ENCODE measurements around the gene HLF. TPM values are rescaled to one million over a fixed set of nuclear protein-coding genes. Genes with fewer than 3 reads are reported as not detected.

The HLF gene, protein sequence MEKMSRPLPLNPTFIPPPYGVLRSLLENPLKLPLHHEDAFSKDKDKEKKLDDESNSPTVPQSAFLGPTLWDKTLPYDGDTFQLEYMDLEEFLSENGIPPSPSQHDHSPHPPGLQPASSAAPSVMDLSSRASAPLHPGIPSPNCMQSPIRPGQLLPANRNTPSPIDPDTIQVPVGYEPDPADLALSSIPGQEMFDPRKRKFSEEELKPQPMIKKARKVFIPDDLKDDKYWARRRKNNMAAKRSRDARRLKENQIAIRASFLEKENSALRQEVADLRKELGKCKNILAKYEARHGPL
- 0.02 TPM in 1 of 2 replicates, not detected in the other for total RNA-seq (2014; rRNA removed; shearing (Covaris generic))
- polyA plus RNA-seq (2015; cell fraction: cytosol; rRNA removed): 0.02 and 0.11 TPM in 2 replicates
- polyA plus RNA-seq (2015; cell fraction: nucleus; rRNA removed): 0.07 and 0.11 TPM in 2 replicates

DNA sequence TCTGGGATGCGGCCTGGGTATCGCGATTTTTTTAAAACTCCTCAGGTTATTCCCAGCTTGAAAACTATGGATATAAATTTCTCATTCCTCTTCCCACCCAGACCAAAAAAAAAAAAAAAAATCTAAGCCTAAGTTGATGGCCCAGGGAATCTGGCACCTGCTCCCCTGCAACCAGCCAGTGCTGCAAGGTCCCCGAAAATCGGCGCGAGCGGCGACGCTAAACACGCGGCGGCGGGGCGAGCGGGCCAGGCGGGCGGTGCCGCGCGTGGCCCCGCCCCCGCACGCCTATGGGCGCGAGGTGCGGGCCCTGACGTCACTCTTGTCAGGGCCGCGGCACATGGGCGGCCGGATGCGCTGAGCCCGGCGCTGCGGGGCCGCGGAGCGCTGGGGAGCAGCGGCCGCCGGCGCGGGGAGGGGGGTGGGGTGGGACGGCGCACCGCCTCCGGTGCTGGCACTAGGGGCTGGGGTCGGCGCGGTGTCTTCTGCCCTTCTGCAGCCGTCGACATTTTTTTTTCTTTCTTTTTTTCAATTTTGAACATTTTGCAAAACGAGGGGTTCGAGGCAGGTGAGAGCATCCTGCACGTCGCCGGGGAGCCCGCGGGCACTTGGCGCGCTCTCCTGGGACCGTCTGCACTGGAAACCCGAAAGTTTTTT, at the start of gene HLF:
TSS of gene HLF (plus strand) at position 316 of the 654 bp plus-strand sequence. CDS start 525 bp downstream, outside the sequence.
- DNase-seq (ENCODE audit: low read depth): peak; percentile 53

DNA sequence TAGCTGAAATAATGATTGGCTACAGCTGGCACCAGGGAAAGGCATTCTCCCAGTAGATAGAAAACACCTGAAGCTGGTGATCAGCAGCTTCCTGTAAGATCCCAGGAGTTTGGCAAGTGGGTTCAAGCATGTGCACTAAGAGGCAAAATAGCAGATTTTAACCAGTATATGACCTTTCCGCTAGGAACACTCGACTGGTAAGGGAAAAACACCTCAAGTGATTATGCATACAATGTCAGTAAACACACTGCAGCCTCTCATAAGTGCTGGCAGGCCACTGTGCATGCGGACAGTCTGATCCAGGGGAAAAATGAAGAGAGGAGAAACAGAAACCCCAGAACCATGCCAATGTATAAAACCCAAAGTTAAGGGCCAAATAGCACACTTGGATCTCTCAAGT, 49.0 kb upstream of the HLF start:
- DNase-seq (ENCODE audit: low read depth): no peak

DNA sequence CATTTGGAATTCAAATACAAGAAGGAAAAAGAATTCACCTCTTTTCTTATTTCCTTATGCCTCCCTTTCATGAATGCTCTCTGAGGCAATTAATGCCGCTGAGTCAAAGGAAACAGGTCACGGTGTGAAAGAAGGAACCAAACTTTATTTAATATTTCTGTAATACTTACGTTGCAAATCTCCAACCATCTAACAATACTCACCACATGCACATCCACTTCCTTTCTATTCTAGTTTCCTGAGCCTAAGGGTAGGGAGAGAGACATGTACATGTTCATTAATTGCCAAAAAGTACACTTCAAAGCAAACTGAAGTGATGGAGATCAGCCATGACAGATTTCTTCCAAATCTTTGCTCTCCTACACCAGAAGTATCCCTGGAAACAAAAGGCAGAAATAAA, 47.9 kb upstream of the HLF start:
- DNase-seq (ENCODE audit: low read depth): no peak

DNA sequence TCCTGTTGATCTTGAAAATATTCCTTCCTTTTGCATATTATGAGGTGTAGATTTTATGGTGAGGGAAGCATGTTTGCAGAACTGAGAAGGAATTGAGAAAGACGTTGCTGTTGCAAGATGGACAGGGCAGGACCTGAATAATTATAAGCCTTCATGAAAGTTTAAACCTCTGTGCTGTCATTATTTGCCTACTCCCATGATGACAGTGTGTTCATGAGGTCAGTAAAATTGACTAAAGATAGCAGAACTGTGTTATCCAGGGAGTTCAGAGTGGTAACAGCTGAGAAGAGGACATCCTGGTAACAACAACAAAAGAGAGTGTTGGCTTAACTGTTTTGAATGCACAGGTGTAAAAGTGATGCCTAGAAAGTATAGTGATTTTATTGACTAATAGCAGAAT, 45.3 kb upstream of the HLF start:
- no peak for DNase-seq (ENCODE audit: low read depth)

DNA sequence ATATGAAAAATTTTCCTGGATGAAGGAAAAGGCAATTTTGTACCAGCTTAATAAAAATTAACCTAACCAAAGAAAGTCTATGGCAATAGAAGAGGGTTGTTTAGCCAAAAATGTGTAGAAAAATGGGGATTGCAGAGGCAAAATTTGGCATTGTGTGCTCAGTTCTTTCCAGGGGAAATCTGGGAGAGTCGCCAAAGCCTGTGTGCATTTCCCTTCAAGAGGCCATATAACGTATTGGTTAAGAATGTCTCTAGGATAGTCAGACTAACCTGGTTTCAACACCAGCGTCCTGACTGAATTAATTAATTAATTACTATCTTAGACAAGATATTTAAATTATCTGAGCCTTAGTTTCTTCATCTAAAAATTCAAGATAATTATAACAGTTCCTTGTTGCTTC, 44.8 kb upstream of the HLF start:
- no peak for DNase-seq (ENCODE audit: low read depth)

- DNase-seq (ENCODE audit: low read depth): no peak
Measured at GRCh38 chr17:55223524-55223923, 41.2 kb upstream of the HLF start.

DNA sequence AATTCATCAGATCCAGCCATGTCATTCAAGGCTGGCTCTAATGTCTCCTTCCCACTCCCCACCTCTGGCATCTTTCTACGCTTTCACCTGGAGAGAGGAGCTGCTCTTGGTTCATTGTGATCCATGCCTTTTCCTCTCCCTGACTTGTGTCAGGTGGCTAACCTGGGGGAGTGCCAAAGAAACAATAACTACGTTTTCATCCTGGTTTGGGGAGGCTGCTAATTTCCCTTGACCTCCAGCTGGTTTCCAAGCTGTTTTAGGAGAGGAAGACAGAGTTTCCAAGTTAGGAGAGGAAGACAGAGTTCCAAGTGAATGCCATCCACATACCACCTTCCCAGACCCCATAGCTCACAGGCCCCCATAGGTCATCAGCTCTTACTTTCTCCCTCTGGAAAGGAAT, 40.0 kb upstream of the HLF start:
- DNase-seq (ENCODE audit: low read depth): no peak

GRCh38 chr17:55225237-55225636, 39.5 kb upstream of the HLF start:
- DNase-seq (ENCODE audit: low read depth): no peak

DNA sequence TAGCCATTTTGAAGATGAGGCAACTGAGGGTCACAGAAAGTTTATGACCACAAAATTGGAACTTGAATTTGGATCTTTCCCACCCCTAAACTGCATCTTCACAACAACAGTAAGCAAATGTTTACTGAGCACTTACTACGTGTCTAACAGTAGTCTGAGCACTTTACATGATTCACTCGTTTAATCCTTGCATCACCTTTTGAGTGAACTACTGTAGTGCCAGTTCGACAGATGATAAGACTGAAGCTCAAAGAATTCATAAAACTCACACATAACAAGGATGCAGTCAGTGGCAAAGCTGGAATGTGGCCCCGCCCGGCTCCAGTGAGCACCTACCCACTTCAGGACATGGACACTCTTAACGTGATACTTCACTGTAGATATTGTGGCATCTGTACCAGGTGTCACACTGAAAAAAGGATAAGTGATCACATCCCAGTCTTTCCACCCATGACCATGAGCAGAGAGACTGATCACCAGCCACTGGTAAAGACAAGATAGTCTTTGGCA, 36.0 kb upstream of the HLF start:
- no peak for DNase-seq (ENCODE audit: low read depth)

DNA sequence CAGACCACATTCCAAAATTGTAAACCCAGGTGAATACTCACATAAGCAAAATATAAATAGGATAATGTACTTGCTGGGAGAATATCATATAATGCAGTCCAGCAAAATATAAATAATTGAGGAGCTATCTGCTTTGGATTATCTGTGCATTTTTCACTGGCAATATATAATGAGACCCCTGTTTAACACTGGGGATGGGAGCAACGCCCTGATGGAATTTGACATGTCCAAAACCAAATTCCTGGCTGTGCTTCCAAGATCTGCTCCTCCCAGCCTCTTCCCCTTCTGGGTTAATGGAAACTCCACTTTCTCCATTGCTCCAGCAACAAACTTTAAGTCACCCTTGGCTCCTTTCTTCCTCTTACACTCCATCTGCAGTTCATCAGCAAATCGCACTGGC, 35.5 kb upstream of the HLF start:
- DNase-seq (ENCODE audit: low read depth): no peak

DNA sequence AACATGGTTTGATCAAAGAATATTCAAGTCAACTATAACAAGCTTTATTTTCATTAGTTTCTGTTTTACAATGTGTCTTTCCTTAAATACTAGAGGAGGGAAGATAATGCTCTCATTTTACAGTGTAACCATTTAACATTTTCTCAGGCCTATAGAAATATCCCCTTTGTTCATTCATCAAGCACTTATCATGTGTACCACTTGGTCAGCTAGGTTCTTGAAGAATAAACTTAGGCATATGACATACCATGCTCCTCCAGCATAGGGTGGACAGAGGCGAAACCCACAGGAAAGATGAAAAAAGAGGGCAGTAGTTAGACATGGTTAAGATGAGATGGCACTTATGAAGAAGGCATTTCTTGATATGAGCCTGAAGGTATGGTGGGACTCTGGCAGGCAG, 34.0 kb upstream of the HLF start:
- no peak for DNase-seq (ENCODE audit: low read depth)

DNA sequence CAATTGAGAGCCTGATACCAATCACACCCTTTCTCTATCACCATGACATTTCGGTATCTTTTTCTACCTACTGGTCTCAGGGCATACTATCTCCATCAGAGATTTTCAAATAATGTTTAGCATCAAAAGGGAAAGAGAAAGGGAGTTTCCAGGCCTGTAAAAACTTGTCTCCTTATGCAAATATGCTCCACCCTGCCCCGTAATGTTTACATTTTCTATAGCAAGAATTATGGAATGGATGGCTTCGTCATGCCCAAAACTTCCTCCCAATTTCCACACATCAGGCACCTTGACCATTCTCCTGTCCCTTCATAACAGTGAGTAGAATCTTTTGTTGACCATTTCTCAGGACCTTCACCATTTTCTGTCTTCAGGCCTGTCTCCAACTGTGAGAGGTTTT, 30.9 kb upstream of the HLF start:
- DNase-seq (ENCODE audit: low read depth): no peak

DNA sequence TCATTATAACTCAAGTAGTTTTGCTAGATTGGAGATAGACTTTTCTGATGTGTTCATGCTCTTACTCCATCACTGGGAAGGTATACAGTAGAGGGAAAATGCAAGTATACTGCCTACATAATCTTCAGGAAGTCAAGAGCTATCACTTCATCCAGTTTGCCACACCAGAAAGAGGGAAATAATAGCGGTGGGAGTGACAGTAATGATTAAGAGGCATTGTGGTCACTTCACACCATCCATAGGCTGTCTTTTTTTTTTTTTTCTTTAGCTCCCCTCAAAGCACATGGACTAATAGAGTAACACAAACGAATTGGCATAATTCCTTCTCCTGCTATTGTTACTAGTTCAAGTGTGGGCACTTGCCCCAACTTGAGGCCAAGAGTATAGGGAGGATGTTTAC, 28.4 kb upstream of the HLF start:
- DNase-seq (ENCODE audit: low read depth): no peak

DNA sequence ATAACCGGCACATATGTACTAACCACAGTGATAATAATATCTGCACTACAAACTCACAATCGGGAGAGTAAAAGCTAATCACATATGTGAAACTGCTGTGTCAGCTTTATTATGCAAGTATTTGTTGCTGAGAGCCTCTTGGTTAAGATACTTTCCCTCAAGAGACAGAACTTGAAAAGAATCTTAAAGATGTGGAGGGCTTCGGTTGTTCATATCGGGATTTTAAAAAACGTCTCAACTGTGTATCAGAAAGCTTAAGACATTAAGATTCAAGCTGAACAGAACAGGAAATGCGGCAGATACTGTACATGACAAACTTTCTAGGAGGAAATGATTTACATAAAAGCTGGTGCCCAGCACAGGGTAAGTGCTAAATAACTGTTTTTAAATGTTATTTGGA, 27.5 kb upstream of the HLF start:
- DNase-seq (ENCODE audit: low read depth): no peak

- no peak for DNase-seq (ENCODE audit: low read depth)
Measured at GRCh38 chr17:55237841-55238178, 26.9 kb upstream of the HLF start.

GRCh38 chr17:55238179-55238930, 26.4 kb upstream of the HLF start:
- peak; percentile 89 for DNase-seq (ENCODE audit: low read depth)

- DNase-seq (ENCODE audit: low read depth): no peak
Measured at GRCh38 chr17:55238931-55239297, 25.8 kb upstream of the HLF start.

DNA sequence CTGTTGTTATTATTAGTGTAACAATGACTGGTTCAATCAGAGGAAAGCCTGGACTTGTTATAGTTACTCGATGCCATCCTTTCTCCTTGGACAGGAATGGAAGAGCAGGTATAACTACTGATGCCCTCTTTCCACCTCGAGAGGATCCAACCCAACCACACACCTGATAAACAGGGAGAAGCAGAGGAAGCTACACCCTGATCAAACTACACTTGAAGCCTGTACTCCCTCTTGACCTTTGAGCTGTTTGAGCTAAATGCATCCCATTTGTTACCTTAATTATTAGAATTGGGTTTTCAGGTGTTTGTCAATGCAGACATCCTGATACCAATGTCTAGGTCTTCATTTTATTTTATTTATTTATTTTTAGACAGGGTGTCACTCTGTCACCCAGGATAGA, 23.7 kb upstream of the HLF start:
- no peak for DNase-seq (ENCODE audit: low read depth)

DNA sequence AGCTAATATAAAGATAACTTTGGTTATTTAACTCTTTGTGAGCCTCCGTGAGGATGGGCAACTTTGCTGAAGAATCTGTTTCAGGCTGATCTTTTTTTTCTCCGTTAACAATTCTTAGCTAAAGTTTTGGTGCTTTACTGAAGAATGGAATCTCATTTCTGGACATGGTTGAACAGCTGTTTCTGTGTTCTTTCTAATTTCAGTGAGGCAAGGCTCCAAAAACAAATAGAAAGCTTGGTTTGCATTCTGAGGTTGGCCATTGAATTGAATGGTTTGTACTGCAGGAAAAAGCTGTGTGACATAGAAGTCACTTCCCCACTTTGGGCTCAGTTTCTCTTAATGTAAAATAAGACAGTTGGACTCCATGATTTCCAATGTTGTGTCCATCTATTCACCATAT, 22.3 kb upstream of the HLF start:
- DNase-seq (ENCODE audit: low read depth): no peak

DNA sequence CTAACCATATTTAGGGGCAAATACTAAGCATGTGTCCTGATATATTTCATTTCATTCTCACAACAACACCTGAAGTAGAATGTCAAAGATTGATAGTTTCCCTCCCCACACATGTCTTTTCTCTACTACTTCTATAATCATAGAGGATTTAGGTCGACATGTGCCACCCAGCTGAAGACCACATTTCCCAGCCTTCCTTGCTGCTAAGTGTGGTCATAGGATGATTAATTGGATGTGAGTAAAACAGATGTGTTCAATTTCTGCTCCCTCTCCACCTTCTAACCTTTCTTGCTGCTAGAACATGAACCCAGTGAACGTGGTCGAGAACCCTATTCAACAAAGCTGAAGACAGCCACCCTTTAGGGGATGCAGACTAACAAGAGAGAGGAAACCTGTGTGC, 18.8 kb upstream of the HLF start:
- no peak for DNase-seq (ENCODE audit: low read depth)

GRCh38 chr17:55246583-55246982, 18.2 kb upstream of the HLF start:
- DNase-seq (ENCODE audit: low read depth): no peak

DNA sequence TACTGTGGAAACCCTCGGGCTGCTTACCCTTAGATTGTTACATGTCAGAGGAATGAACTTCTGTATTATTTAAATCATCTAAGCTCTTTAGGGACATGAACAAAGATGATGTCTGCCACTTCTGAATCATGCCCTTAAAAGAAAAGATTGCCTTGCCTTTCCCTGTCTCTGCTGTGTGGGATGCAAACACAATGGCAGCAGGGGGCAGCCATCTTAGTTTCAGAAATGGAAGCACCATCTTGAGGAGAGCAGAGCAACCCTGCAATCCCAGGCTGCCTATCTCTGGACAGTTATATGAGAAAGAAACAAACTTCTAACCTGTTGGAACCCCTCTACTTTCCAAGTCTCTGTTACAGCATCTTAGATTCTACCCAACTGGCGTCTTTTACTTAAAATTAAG, 16.7 kb upstream of the HLF start:
- no peak for DNase-seq (ENCODE audit: low read depth)

Data from HT1080 (cell line).